ENCODE measurements around the gene SIGLECL1.
"Not testable (repeated sequence)": the region's sequence is repeated elsewhere in the genome, so short reads cannot be mapped to it uniquely, and the experiment has no call there.

Gene SIGLECL1

GRCh38 chr19:51220996-51221395 is 29.9 kb upstream of the SIGLECL1 start:
- no peak for TF ChIP-seq TAF1 (IDR thresholded peaks at IDR 0.05; ENCODE audit: low read depth, low read length)
- TF ChIP-seq POU2F2 (IDR thresholded peaks at IDR 0.05; ENCODE audit: low read depth, low read length), result no peak
- TF ChIP-seq POLR2A (IDR thresholded peaks at IDR 0.05; ENCODE audit: low read depth, low read length), result no peak
- TF ChIP-seq SPI1 (IDR thresholded peaks at IDR 0.05; ENCODE audit: low read depth, low read length), result no peak
- TF ChIP-seq POLR2AphosphoS5 (IDR thresholded peaks at IDR 0.05; ENCODE audit: low read depth, low read length), result no peak
- TF ChIP-seq PAX5 (IDR thresholded peaks at IDR 0.05; ENCODE audit: insufficient read depth, low read length, severe bottlenecking), result no peak
- FAIRE-seq, result no peak
- no peak for DNase-seq (ENCODE audit: insufficient read length, low spot score)

- no peak for DNase-seq (ENCODE audit: insufficient read length, low spot score)
- TF ChIP-seq PAX5 (IDR thresholded peaks at IDR 0.05; ENCODE audit: insufficient read depth, low read length, severe bottlenecking) (no peak), POLR2A (IDR thresholded peaks at IDR 0.05; ENCODE audit: low read depth, low read length) (no peak), POU2F2 (IDR thresholded peaks at IDR 0.05; ENCODE audit: low read depth, low read length) (no peak), TAF1 (IDR thresholded peaks at IDR 0.05; ENCODE audit: low read depth, low read length) (no peak), SPI1 (IDR thresholded peaks at IDR 0.05; ENCODE audit: low read depth, low read length) (no peak), POLR2AphosphoS5 (IDR thresholded peaks at IDR 0.05; ENCODE audit: low read depth, low read length) (no peak)
- no peak for FAIRE-seq
Measured at GRCh38 chr19:51224163-51224641, 26.7 kb upstream of the SIGLECL1 start.

- not testable (repeated sequence) for DNase-seq (ENCODE audit: insufficient read length, low spot score); FAIRE-seq
Measured at GRCh38 chr19:51224898-51225393, 25.9 kb upstream of the SIGLECL1 start, which contains the start of gene CD33. Gene CD33 (plus strand): TSS chr19:51225080. CDS start chr19:51225119, 39 bp downstream.

- no peak for TF ChIP-seq SPI1 (IDR thresholded peaks at IDR 0.05; ENCODE audit: low read depth, low read length)
- TF ChIP-seq POU2F2 (IDR thresholded peaks at IDR 0.05; ENCODE audit: low read depth, low read length), result no peak
- FAIRE-seq (no peak), DNase-seq (ENCODE audit: insufficient read length, low spot score) (no peak)
Measured at GRCh38 chr19:51226067-51226466, 24.8 kb upstream of the SIGLECL1 start.

GRCh38 chr19:51227326-51227725 is 23.6 kb upstream of the SIGLECL1 start:
- TF ChIP-seq POLR2AphosphoS5 (IDR thresholded peaks at IDR 0.05; ENCODE audit: low read depth, low read length) (no peak), SPI1 (IDR thresholded peaks at IDR 0.05; ENCODE audit: low read depth, low read length) (no peak), POLR2A (IDR thresholded peaks at IDR 0.05; ENCODE audit: low read depth, low read length) (no peak), POU2F2 (IDR thresholded peaks at IDR 0.05; ENCODE audit: low read depth, low read length) (no peak), TAF1 (IDR thresholded peaks at IDR 0.05; ENCODE audit: low read depth, low read length) (no peak), PAX5 (IDR thresholded peaks at IDR 0.05; ENCODE audit: insufficient read depth, low read length, severe bottlenecking) (no peak)
- no peak for FAIRE-seq
- DNase-seq (ENCODE audit: insufficient read length, low spot score), result no peak

- FAIRE-seq (no peak), DNase-seq (ENCODE audit: insufficient read length, low spot score) (no peak)
- no peak for TF ChIP-seq POLR2A (IDR thresholded peaks at IDR 0.05; ENCODE audit: low read depth, low read length)
- TF ChIP-seq POU2F2 (IDR thresholded peaks at IDR 0.05; ENCODE audit: low read depth, low read length), result no peak
- no peak for TF ChIP-seq PAX5 (IDR thresholded peaks at IDR 0.05; ENCODE audit: insufficient read depth, low read length, severe bottlenecking)
- no peak for TF ChIP-seq POLR2AphosphoS5 (IDR thresholded peaks at IDR 0.05; ENCODE audit: low read depth, low read length)
- TF ChIP-seq SPI1 (IDR thresholded peaks at IDR 0.05; ENCODE audit: low read depth, low read length), result no peak
- TF ChIP-seq TAF1 (IDR thresholded peaks at IDR 0.05; ENCODE audit: low read depth, low read length), result no peak
Measured at GRCh38 chr19:51227966-51228365, 22.9 kb upstream of the SIGLECL1 start.

- FAIRE-seq, result no peak
- TF ChIP-seq POLR2A (IDR thresholded peaks at IDR 0.05; ENCODE audit: low read depth, low read length), result no peak
- TF ChIP-seq PAX5 (IDR thresholded peaks at IDR 0.05; ENCODE audit: insufficient read depth, low read length, severe bottlenecking), result no peak
- TF ChIP-seq SPI1 (IDR thresholded peaks at IDR 0.05; ENCODE audit: low read depth, low read length), result no peak
- no peak for TF ChIP-seq POLR2AphosphoS5 (IDR thresholded peaks at IDR 0.05; ENCODE audit: low read depth, low read length)
- no peak for TF ChIP-seq TAF1 (IDR thresholded peaks at IDR 0.05; ENCODE audit: low read depth, low read length)
- TF ChIP-seq POU2F2 (IDR thresholded peaks at IDR 0.05; ENCODE audit: low read depth, low read length), result no peak
- no peak for DNase-seq (ENCODE audit: insufficient read length, low spot score)
Measured at GRCh38 chr19:51240866-51241265, 10.0 kb upstream of the SIGLECL1 start.

GRCh38 chr19:51242881-51243630 is 7.8 kb upstream of the SIGLECL1 start:
- DNase-seq (ENCODE audit: insufficient read length, low spot score) (no peak), FAIRE-seq (no peak)
- no peak for TF ChIP-seq POU2F2 (IDR thresholded peaks at IDR 0.05; ENCODE audit: low read depth, low read length)
- no peak for TF ChIP-seq POLR2AphosphoS5 (IDR thresholded peaks at IDR 0.05; ENCODE audit: low read depth, low read length)
- TF ChIP-seq TAF1 (IDR thresholded peaks at IDR 0.05; ENCODE audit: low read depth, low read length), result no peak
- no peak for TF ChIP-seq PAX5 (IDR thresholded peaks at IDR 0.05; ENCODE audit: insufficient read depth, low read length, severe bottlenecking)
- no peak for TF ChIP-seq SPI1 (IDR thresholded peaks at IDR 0.05; ENCODE audit: low read depth, low read length)
- no peak for TF ChIP-seq POLR2A (IDR thresholded peaks at IDR 0.05; ENCODE audit: low read depth, low read length)

- DNase-seq (ENCODE audit: insufficient read length, low spot score), result no peak
- FAIRE-seq, result no peak
- TF ChIP-seq TAF1 (IDR thresholded peaks at IDR 0.05; ENCODE audit: low read depth, low read length), result no peak
- no peak for TF ChIP-seq PAX5 (IDR thresholded peaks at IDR 0.05; ENCODE audit: insufficient read depth, low read length, severe bottlenecking)
- TF ChIP-seq POLR2AphosphoS5 (IDR thresholded peaks at IDR 0.05; ENCODE audit: low read depth, low read length), result no peak
- no peak for TF ChIP-seq SPI1 (IDR thresholded peaks at IDR 0.05; ENCODE audit: low read depth, low read length)
Measured at GRCh38 chr19:51246164-51246552, 4.7 kb upstream of the SIGLECL1 start.

- TF ChIP-seq PAX5 (IDR thresholded peaks at IDR 0.05; ENCODE audit: insufficient read depth, low read length, severe bottlenecking) (no peak), POLR2AphosphoS5 (IDR thresholded peaks at IDR 0.05; ENCODE audit: low read depth, low read length) (no peak)
- FAIRE-seq (no peak), DNase-seq (ENCODE audit: insufficient read length, low spot score) (no peak)
Measured at GRCh38 chr19:51247972-51248590, 2.8 kb upstream of the SIGLECL1 start.

Measured in GM12891 (cell line).